Measurements from ENCODE around the gene TMEM9.

DNA sequence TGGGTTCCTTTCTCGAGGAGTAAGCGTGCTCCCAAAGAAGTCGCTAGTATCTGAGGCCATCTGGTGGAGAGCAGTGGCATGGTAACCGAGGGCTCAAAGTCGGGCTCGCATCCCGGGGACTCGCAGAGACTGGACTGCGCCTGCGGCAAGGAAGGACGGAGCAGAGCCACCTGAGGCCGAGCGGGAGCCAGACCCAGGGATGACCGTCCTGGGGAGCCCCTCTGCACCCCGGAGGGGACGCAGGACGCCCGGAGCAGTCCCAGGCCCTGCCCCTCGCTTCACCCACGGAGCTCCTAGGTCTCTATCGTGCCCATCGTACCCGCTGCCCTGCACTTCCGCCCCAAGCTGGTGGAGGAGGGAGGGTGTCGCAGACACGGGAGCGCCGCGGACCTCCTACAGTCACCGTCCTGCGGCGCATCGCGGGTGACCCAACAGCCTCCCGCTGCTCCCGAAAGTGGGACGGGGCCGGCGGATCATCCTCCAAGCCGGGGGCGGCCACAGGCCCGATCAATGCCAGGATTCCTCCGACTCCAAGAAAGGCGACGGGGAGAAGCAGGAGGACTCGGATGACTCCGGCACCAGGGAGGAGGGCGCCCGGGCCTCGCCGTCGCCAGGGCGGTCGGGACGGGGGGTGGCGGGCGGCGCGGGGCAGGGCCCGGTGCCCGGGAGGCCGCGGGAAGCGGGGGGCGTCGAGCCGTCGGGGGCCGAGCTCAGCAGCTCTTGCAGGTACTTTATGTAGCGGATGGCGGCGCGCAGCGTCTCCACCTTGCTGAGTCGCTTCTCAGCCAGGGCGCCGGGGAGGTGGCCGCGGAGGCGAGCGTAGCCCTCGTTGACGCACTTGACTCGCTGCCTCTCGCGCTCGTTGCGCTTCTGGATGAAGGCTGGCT lies 39.8 kb downstream of the TMEM9 start:
- TF ChIP-seq BCL11A (IDR thresholded peaks at IDR 0.05; ENCODE audit: low read depth, low read length) (no peak), KLF5 (IDR thresholded peaks at IDR 0.05; ENCODE audit: partially characterized antibody) (no peak), NR2F1 (conservative IDR thresholded peaks at IDR 0.05) (no peak)
- TF ChIP-seq, protein P1, sequence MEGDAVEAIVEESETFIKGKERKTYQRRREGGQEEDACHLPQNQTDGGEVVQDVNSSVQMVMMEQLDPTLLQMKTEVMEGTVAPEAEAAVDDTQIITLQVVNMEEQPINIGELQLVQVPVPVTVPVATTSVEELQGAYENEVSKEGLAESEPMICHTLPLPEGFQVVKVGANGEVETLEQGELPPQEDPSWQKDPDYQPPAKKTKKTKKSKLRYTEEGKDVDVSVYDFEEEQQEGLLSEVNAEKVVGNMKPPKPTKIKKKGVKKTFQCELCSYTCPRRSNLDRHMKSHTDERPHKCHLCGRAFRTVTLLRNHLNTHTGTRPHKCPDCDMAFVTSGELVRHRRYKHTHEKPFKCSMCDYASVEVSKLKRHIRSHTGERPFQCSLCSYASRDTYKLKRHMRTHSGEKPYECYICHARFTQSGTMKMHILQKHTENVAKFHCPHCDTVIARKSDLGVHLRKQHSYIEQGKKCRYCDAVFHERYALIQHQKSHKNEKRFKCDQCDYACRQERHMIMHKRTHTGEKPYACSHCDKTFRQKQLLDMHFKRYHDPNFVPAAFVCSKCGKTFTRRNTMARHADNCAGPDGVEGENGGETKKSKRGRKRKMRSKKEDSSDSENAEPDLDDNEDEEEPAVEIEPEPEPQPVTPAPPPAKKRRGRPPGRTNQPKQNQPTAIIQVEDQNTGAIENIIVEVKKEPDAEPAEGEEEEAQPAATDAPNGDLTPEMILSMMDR (IDR thresholded peaks at IDR 0.05 in 2 of 3, conservative IDR thresholded peaks at IDR 0.05 in 1 of 3; ENCODE audit: control insufficient read depth in 2 of 3, extremely low read depth in 1 of 3, insufficient read depth in 1 of 3, low read depth in 3 of 3, low read length in 3 of 3): peak; percentile 79 to 89 (median 85)

Measured in GM12878 (cell line).